H1 (cell line): ENCODE data around the gene ENTR1.

Experiments
- CEBPB ChIP-seq: IDR thresholded peaks from 2 replicates; pipeline ENCODE4 v1.6.1; 2012; ENCODE audit warnings: low read depth, low read length
- CTCF ChIP-seq, 3 experiments: IDR thresholded peaks; 1 replicate in 2 of 3; 2 replicates in 1 of 3; pipeline versions ENCODE4 v1.5.1 to v1.6.1; 2011; ENCODE audit warnings: low read length in 3 of 3, mild to moderate bottlenecking in 3 of 3, inconsistent platforms in 2 of 3, low read depth in 1 of 3, moderate library complexity in 1 of 3; ENCODE audit not compliant: insufficient read depth in 1 of 3; ENCODE audit errors: control extremely low read depth in 1 of 3
- EP300 ChIP-seq, 2 experiments: IDR thresholded peaks; 1 replicate in 1 of 2; 2 replicates in 1 of 2; pipeline ENCODE4 v1.6.1; 2011 to 2012; ENCODE audit warnings: low read depth in 2 of 2, low read length in 2 of 2, mild to moderate bottlenecking in 2 of 2, borderline replicate concordance in 1 of 2, inconsistent platforms in 1 of 2, moderate library complexity in 1 of 2
- MAX ChIP-seq: IDR thresholded peaks from 2 replicates; pipeline ENCODE4 v1.6.1; 2012; ENCODE audit warnings: inconsistent platforms
- POLR2A ChIP-seq, 2 experiments: IDR thresholded peaks; 1 replicate in 1 of 2; 2 replicates in 1 of 2; pipeline ENCODE4 v1.6.1; 2011; ENCODE audit warnings: low read depth in 2 of 2, low read length in 2 of 2, mild to moderate bottlenecking in 2 of 2; ENCODE audit errors: control extremely low read depth in 1 of 2
- RAD21 ChIP-seq, 2 experiments: IDR thresholded peaks in 1 of 2; conservative IDR thresholded peaks in 1 of 2; 2 replicates each; pipeline ENCODE4 v1.6.1; 2011; ENCODE audit warnings: low read depth in 2 of 2, low read length in 2 of 2, improper control_type of control experiment in 1 of 2, inconsistent platforms in 1 of 2, mild to moderate bottlenecking in 1 of 2, moderate library complexity in 1 of 2
- YY1 ChIP-seq: IDR thresholded peaks from 2 replicates; pipeline ENCODE4 v1.6.1; 2011; ENCODE audit warnings: low read depth, mild to moderate bottlenecking, low read length

- TF ChIP-seq CTCF (IDR thresholded peaks at IDR 0.05; ENCODE audit: control extremely low read depth in 1 of 3, insufficient read depth in 1 of 3, low read depth in 1 of 3, low read length in 3 of 3) (no peak), EP300 (IDR thresholded peaks at IDR 0.05; ENCODE audit: borderline replicate concordance in 1 of 2, low read depth in 2 of 2, low read length in 2 of 2) (no peak), CEBPB (no peak), POLR2A (IDR thresholded peaks at IDR 0.05; ENCODE audit: control extremely low read depth in 1 of 2, low read depth in 2 of 2, low read length in 2 of 2) (no peak), RAD21 (IDR thresholded peaks at IDR 0.05 in 1 of 2, conservative IDR thresholded peaks at IDR 0.05 in 1 of 2; ENCODE audit: low read depth in 2 of 2, low read length in 2 of 2) (no peak), YY1 (no peak), MAX (no peak)
Observed at GRCh38 chr9:136448655-136449054, 38.2 kb upstream of the ENTR1 start.
